Measurements from ENCODE around the gene TMEM240. TPM values are rescaled to one million over a fixed set of nuclear protein-coding genes. Genes with fewer than 3 reads are reported as not detected.

The TMEM240 gene
- total and polyA plus RNA-seq, 9 of the 15 experiments (the other 6 are each of a cell fraction or from before 2014, with no cell fraction given), result 0.24 to 2.0 (median 0.69) TPM; not detected in 5

DNA sequence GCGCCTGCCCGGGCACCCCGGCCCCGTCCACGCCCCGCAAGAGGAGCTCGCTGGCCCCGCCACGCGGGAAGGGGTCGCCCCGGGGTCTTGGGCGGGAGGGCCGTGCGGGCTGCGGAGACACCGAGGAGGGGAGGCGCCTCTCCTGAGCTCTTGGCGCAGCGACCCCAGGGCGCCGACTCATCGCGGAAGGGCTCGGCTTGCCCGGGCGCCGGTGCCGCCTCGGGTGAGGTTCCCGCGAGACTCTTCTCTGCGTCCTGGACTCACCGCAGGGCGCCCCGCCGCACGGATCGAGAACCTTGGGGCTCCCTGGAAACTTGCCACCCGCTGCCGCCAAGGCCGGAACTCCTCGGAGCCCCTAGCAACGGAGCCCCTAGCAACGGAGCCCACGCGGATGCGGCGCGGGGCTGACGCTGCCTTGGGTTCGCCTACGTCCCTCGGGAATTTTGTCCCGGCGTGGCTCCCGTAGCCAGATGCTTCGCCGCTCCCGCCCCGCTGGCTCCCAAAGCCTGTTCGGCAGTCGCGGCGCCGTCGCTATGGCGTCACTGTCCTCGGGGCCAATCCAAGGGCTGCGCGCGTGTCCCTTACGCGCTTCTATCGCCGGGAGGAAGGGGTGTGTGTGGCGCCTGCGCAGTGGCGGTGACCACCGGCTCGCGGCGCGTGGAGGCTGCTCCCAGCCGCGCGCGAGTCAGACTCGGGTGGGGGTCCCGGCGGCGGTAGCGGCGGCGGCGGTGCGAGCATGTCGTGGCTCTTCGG lies 28.7 kb downstream of the TMEM240 start, which contains the start of gene ATAD3A (continued):
- TF ChIP-seq, protein P1, sequence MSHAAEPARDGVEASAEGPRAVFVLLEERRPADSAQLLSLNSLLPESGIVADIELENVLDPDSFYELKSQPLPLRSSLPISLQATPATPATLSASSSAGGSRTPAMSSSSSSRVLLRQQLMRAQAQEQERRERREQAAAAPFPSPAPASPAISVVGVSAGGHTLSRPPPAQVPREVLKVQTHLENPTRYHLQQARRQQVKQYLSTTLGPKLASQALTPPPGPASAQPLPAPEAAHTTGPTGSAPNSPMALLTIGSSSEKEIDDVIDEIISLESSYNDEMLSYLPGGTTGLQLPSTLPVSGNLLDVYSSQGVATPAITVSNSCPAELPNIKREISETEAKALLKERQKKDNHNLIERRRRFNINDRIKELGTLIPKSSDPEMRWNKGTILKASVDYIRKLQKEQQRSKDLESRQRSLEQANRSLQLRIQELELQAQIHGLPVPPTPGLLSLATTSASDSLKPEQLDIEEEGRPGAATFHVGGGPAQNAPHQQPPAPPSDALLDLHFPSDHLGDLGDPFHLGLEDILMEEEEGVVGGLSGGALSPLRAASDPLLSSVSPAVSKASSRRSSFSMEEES (CRISPR knock-in tag; IDR thresholded peaks at IDR 0.05), result no peak
- TF ChIP-seq, protein P2, sequence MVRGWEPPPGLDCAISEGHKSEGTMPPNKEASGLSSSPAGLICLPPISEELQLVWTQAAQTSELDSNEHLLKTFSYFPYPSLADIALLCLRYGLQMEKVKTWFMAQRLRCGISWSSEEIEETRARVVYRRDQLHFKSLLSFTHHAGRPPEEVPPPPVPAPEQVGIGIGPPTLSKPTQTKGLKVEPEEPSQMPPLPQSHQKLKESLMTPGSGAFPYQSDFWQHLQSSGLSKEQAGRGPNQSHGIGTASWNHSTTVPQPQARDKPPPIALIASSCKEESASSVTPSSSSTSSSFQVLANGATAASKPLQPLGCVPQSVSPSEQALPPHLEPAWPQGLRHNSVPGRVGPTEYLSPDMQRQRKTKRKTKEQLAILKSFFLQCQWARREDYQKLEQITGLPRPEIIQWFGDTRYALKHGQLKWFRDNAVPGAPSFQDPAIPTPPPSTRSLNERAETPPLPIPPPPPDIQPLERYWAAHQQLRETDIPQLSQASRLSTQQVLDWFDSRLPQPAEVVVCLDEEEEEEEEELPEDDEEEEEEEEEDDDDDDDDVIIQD (CRISPR knock-in tag; IDR thresholded peaks at IDR 0.05), result no peak
- TF ChIP-seq SIN3A (IDR thresholded peaks at IDR 0.05; ENCODE audit: borderline replicate concordance in 2 of 2, control insufficient read depth in 1 of 2, low read depth in 2 of 2, low read length in 2 of 2) (peak; percentile 82 to 94; a peak in 3 of 4 replicates), PYGO2 (tag; IDR thresholded peaks at IDR 0.05) (no peak), DMBX1 (CRISPR knock-in tag; IDR thresholded peaks at IDR 0.05; ENCODE audit: borderline replicate concordance) (no peak), MED1 (CRISPR knock-in tag; IDR thresholded peaks at IDR 0.05; ENCODE audit: borderline replicate concordance) (no peak), CC2D1A (IDR thresholded peaks at IDR 0.05) (no peak), ZNF24 (IDR thresholded peaks at IDR 0.05) (no peak; the same call in 1 of the 2 replicates), MTA1 (IDR thresholded peaks at IDR 0.05; ENCODE audit: borderline replicate concordance) (peak; percentile 99), SPI1 (IDR thresholded peaks at IDR 0.05; ENCODE audit: borderline replicate concordance, low read depth, low read length) (no peak), ZNF175 (CRISPR knock-in tag; IDR thresholded peaks at IDR 0.05; ENCODE audit: low read depth) (no peak), HINFP (tag; conservative IDR thresholded peaks at IDR 0.05; ENCODE audit: low read depth) (no peak), NFATC3 (IDR thresholded peaks at IDR 0.05) (no peak), FOXP1 (CRISPR knock-in tag; IDR thresholded peaks at IDR 0.05) (no peak), TRIM28 (IDR thresholded peaks at IDR 0.05) (peak; percentile 76; the same call in 1 of the 2 replicates)
- TF ChIP-seq, protein P3, sequence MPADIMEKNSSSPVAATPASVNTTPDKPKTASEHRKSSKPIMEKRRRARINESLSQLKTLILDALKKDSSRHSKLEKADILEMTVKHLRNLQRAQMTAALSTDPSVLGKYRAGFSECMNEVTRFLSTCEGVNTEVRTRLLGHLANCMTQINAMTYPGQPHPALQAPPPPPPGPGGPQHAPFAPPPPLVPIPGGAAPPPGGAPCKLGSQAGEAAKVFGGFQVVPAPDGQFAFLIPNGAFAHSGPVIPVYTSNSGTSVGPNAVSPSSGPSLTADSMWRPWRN (IDR thresholded peaks at IDR 0.05; ENCODE audit: low read depth), result no peak
- TF ChIP-seq, protein P4, sequence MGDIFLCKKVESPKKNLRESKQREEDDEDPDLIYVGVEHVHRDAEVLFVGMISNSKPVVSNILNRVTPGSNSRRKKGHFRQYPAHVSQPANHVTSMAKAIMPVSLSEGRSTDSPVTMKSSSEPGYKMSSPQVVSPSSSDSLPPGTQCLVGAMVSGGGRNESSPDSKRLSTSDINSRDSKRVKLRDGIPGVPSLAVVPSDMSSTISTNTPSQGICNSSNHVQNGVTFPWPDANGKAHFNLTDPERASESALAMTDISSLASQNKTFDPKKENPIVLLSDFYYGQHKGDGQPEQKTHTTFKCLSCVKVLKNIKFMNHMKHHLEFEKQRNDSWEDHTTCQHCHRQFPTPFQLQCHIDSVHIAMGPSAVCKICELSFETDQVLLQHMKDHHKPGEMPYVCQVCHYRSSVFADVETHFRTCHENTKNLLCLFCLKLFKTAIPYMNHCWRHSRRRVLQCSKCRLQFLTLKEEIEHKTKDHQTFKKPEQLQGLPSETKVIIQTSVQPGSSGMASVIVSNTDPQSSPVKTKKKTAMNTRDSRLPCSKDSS (IDR thresholded peaks at IDR 0.05; ENCODE audit: low read depth, partially characterized antibody), result no peak
- TF ChIP-seq, protein P5, sequence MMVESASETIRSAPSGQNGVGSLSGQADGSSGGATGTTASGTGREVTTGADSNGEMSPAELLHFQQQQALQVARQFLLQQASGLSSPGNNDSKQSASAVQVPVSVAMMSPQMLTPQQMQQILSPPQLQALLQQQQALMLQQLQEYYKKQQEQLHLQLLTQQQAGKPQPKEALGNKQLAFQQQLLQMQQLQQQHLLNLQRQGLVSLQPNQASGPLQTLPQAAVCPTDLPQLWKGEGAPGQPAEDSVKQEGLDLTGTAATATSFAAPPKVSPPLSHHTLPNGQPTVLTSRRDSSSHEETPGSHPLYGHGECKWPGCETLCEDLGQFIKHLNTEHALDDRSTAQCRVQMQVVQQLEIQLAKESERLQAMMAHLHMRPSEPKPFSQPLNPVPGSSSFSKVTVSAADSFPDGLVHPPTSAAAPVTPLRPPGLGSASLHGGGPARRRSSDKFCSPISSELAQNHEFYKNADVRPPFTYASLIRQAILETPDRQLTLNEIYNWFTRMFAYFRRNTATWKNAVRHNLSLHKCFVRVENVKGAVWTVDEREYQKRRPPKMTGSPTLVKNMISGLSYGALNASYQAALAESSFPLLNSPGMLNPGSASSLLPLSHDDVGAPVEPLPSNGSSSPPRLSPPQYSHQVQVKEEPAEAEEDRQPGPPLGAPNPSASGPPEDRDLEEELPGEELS (CRISPR knock-in tag; IDR thresholded peaks at IDR 0.05; ENCODE audit: borderline replicate concordance), result peak; percentile 28; the same call in 1 of the 2 replicates
